ENCODE measurements around the gene OPTC.
"Not testable (repeated sequence)": the region's sequence is repeated elsewhere in the genome, so short reads cannot be mapped to it uniquely, and the experiment has no call there.

OPTC gene

DNA sequence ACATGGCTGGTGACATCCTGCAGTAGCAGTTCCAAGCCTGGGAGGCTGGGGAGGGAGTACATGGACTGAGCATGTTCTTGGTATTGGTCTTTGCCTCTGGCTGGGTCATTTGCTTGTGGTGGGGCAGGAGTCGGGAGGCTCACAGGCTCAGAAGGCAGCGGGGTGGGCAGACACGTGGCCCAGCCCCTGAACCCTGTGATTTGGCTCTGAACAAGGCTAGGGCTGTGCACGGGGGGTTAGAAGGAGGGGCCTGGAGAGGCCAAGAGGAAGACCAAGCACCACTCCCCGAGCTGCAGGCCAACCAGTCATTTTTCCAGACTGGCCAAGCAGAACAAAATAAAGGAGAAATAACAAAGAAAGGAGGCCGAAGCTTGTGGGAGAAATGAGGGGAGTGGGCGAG, 28.0 kb upstream of the OPTC start:
- DNase-seq, result no peak

DNA sequence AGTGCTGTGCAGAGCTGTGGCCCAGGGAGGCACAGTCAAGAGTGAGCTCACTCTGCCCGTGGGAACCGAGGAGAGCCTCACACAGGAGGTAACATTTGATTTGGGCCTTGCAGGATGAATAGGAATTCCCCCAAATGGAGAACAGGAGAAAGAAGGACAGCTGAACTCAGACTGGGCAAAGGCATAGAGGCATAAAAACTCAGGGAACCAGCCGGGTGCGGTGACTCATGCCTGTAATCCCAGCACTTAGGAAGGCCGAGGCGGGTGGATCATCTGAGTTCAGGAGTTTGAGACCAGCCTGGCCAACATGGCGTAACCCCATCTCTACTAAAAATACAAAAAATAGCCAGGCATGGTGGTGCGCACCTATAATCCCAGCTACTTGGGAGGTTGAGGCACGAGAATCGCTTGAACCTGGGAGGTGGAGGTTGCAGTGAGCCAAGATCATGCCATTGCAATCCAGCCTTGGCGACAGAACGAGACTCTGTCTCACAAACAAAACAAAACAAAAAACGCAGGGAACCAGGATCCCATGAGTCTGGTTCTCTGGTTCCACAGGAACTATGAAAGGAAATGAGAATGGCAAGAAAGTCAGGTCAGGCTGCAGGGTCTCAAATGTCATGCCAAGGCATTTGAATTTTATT, 26.9 kb upstream of the OPTC start:
- DNase-seq, result not testable (repeated sequence)

DNA sequence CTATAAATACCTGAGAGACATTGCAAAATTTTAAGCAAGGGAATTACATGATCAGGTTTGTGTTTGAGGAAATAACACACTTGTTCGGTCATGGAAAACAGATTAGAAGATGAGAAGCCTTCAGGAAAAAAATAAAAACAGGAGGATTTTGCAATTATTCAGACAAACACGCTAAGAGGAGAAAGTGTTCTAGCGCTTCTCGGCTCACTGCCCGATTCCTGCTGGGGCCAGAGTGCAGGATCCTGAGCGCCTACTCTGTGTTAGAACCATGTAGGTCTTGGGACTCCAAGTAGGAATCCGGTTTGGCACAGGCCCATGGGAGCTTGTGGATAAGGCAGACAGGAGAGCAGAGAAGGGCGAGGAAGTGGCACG, 26.4 kb upstream of the OPTC start:
- DNase-seq, result no peak

- no peak for DNase-seq
Observed at GRCh38 chr1:203468326-203468725, 25.6 kb upstream of the OPTC start.

GRCh38 chr1:203470240-203470639, 23.7 kb upstream of the OPTC start:
- DNase-seq, result no peak

DNA sequence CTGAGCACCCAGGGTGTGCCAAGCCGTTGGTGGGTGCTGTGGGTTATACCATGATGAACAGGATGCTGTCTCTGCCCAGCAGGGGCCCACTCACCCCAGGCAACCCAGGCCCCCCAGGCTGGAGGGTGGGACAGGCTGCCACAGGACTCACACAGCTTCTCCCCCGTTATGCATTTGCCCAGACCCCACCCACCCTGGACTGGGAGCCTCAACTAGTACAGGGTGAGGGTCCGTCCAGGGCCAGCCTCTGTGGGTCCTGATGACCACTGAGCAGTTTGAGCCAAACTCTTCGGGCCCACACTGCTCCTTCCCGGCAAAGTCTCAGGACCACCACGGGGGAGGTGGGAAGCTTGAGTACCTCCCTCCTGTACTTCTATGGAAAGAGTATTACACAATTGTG, 22.1 kb upstream of the OPTC start:
- DNase-seq, result no peak

- DNase-seq, result no peak
Observed at GRCh38 chr1:203473281-203473680, 20.7 kb upstream of the OPTC start.

- DNase-seq, result no peak
Observed at GRCh38 chr1:203473781-203474305, 20.1 kb upstream of the OPTC start.

DNA sequence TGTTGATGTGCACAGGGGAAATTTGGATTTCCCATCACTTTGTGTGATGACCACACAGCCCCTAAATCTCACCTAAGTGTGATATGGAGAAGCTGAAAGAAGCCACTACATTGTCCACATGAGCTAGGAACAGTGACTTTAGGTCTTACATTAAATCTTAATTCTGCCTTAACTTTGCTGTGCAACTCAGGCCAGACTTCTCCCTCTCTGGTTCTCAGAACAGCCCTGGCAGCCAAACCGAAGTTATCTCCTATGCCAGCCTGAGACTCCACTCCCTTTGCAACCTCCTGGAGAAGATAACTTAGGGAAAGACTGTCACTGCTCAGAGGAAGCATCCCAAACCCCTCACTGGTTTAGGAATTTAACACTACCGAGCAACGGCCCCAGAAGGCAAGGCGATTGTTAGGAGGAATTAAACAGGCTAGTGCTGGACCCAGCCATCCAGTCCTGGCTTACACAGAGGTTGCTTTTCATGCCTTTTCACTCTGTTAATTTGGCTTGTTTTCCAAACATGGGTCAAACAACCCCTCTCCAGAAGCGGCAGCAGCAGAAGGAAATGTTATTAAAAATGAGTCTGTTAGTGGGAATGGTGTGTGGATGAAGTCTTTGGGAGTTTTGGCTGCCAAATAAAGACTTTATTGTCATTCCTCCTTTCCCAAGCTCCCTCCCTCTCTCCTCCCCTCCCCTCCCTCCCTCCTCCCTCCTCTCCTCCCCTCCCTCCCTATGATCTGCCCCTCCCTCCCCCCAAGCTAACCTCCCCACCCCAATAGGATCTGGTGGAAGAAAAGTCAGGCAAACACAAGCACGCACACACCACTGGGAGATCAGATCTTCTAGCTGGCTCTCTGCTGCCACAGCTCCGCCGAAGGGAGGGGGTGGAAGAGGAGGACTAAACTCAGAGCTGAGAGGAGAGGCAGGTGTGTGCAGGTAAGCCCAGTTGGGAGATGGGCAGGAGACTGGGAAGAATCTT, 18.7 kb upstream of the OPTC start, which contains the start of gene PRELP:
TSS of gene PRELP (plus strand) at position 795 of the 970 bp plus-strand sequence. CDS start 7,379 bp downstream, outside the sequence.
- peak; percentile 61 for DNase-seq

GRCh38 chr1:203476216-203476814, 17.6 kb upstream of the OPTC start:
- no peak for DNase-seq

GRCh38 chr1:203477748-203478147, 16.2 kb upstream of the OPTC start:
- no peak for DNase-seq

DNA sequence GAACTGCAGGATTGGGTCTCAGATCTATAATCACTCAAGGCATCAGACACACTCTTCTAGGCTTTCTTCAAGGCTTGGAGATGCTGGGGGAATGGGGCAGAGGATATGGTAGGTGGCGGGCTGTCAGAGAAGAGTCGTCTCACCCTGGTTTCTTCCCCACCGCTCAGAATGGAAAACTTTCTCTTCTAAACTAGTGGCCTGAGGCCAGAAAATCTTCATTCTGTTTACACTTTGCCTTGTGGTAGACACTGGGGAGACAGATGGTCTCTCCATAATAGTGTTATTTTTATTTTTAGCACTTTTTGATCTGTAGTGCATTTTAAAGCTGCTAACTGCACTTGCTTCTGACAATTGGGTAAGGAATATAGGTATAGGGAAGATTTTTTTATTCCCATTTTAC, 15.7 kb upstream of the OPTC start:
- no peak for DNase-seq

GRCh38 chr1:203478986-203479385, 15.0 kb upstream of the OPTC start:
- DNase-seq, result no peak

- no peak for DNase-seq
Observed at GRCh38 chr1:203479646-203480045, 14.3 kb upstream of the OPTC start.

DNA sequence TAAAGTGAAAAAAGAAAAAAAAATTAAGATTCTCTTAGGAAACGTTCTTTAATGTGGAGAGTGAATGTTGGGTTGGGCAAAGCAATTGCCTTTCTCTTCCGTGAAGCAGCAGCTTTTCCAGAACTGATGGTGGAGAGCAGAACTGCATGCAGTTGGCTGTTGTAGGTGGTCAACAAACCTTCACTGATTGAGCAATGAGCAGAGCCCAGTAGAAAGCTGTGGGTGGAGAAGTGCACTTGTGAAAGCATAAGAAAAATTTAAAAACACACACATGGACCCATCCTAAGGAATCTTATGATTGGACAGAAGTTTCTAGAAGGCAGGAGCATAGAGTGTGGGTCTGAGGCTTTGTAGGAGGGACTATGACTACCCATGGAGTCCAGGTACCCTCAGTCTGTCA, 13.9 kb upstream of the OPTC start:
- peak; percentile 54 for DNase-seq

DNA sequence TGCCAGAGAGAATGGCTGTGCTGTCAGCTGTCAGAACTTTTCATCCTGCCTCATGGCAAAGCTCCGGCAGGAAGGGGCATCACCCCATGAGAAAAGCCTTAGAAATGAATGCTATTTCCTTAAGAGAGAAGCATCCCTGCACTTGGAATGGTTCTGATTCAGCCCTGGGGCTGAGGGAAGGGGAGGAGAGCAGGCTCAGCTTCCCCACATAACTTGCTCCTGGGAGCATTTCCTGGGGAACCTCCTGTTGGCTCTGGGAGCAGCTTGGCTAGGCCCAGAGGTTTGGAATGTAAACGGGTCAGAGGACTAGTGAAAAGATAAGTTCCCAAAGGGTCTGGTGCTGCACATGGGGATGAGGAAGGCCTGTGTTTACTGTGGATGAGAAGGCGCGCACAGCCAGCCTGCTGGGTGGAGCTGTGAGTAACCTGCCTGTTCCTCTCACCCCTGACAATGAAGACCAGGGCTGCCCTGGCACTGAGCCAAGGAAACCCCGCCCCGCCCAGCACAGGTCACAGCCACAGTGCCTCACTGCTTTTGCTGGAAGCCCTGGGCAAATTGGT, 13.3 kb upstream of the OPTC start:
- peak; percentile 95 for DNase-seq

DNA sequence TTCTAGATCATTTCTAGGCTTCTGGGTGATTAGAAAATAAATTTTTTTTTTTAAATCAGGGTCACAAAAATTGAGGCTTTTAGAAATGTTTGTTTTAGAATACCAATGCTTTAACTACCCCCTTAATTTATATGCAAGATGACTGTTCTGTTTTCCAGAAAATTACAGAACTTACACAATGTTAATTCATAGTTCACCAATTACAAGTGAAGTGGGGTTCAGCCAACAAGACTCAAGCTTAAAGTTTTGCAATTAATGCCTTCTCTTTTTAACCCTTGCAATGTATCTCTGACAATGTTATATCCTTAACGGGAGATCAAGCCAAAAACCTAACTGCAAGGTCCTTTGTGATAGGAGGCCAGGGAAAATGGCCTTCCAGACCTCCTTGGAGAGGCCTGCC, 12.8 kb upstream of the OPTC start:
- no peak for DNase-seq

DNA sequence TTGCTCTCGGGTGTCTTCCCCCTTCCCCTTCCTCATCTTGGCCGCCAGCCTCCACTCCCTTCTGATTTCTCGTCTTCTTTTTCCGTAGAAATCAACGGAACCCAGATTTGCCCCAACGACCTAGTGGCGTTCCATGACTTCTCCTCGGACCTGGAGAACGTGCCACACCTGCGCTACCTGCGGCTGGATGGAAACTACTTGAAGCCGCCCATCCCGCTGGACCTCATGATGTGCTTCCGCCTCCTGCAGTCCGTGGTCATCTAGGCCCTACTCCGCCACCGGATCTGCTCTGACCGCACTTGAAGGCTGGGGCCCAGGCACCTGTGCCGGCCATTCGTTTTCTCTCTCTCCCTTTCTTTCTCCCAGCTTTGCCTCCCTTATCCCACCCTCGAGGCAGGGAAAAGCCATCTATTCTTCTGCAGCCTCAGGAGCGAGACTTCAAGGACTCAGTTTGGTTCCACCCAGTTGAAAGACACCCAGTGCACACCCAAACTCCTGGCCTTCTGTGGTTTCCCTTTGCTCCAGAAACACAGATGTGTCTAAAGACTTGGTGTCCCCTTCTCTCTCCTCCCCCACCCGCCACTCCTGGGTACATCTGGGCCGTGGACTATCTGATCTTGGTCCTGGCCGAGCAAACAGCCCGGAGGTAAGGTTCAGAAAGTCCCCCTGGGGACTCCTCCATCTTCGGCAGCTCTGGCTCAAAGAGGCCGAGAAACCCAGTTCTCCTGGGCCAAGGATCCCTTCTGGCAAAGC, 7.2 kb upstream of the OPTC start:
- no peak for DNase-seq

- DNase-seq, result no peak
Observed at GRCh38 chr1:203488539-203488938, 5.4 kb upstream of the OPTC start.

- no peak for DNase-seq
Observed at GRCh38 chr1:203490607-203491006, 3.3 kb upstream of the OPTC start.

GRCh38 chr1:203491664-203492063, 2.3 kb upstream of the OPTC start:
- DNase-seq, result no peak

DNA sequence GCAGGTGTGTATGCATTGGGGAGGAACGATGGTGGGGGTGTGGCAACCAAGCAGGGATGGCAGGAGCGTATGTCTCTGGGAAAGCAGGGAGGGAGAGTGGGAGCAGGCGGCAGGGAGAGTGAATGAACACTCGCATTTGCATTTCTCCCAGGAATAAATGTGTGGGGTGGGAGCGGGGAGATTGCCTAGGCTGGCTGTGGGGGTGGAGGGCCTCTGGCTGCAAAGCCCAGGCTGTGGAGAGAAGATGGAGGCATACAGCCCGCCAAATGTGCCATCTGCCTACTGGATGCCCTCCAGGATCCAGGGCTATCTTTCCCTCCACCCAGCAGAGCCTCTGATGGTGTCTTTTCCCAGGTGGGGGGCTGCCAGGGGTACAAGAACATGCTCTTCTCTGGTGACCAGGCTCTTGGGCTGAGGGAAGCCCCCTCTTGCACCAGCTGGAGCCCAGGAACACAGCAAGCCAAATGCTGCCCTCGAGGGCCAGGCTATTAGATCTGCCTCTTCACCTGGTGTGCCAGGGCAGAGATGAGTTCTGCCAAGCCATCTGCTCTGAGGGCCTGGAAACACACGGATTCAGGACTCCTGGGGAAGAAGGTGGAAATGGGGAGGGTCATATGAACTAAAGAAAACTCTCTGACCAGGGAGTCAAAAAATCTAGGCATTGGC, 1.7 kb upstream of the OPTC start:
- no peak for DNase-seq

Data from fibroblast of skin of right biceps (primary cell).